ENCODE measurements around the gene SIRT3. TPM values are rescaled to one million over a fixed set of nuclear protein-coding genes. Genes with fewer than 3 reads are reported as not detected.

Gene SIRT3
- total and polyA plus RNA-seq, 4 donors: 9.9 to 17.1 (median 14.6) TPM

DNA sequence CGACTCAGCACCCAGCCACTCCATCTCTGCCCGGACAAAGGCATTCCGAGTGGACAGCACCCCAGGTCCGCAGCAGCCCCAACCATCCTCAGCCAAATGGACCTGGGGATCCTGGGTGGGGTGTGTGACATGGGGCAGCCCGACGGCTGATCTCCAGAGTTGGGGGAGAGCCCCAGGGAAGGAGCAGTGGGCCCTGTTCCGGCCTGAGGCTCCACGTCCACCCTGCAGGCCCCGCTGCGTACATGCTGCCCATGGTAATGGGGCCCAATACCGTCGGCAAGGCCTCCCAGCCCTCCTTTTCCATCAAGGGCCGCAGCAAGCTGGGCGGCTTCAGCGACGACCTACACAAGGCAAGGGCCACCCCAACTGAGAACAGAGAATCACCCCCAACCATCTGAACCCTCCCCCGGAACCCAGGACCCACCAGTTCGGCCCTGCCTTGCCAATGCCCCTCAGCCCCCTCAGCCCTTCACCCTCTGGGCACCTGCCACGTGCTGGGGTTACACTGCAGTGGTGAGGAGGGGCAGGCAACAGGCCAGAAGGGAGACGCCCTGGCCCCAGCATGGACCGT is 37.8 kb downstream of the SIRT3 start:
- Histone ChIP-seq H3K9me3 (ENCODE audit: control insufficient read depth in 4 of 4, low read length in 3 of 4) (no peaks in the 10 kb centered on the region), H3K9ac (ENCODE audit: low read depth in 1 of 2, low read length in 2 of 2) (no peak overlapping the region), H3K27ac (ENCODE audit: low read depth in 1 of 2, low read length in 2 of 2) (no peak overlapping the region), H3K27me3 (ENCODE audit: control insufficient read depth in 4 of 4, insufficient read depth in 4 of 4, low read length in 3 of 4) (no peaks in the 10 kb centered on the region), H3K36me3 (ENCODE audit: control insufficient read depth in 4 of 4, insufficient read depth in 3 of 4, low read depth in 1 of 4, low read length in 3 of 4) (peaks cover 0 to 6% (median 3%) of the 10 kb centered on the region in 4 donors), H3K4me1 (ENCODE audit: control insufficient read depth in 4 of 4, insufficient read depth in 4 of 4, low read length in 3 of 4) (no peaks in the 10 kb centered on the region), H3K4me3 (ENCODE audit: low read depth in 1 of 3, low read length in 3 of 3) (no peak overlapping the region)
- TF ChIP-seq FOXA2 (IDR thresholded peaks at IDR 0.05): no peak
- TF ChIP-seq EGR1 (IDR thresholded peaks at IDR 0.05; ENCODE audit: low read depth in 2 of 2): no peak
- TF ChIP-seq GABPA (IDR thresholded peaks at IDR 0.05 in 1 of 2, conservative IDR thresholded peaks at IDR 0.05 in 1 of 2): no peak
- TF ChIP-seq, protein P1, sequence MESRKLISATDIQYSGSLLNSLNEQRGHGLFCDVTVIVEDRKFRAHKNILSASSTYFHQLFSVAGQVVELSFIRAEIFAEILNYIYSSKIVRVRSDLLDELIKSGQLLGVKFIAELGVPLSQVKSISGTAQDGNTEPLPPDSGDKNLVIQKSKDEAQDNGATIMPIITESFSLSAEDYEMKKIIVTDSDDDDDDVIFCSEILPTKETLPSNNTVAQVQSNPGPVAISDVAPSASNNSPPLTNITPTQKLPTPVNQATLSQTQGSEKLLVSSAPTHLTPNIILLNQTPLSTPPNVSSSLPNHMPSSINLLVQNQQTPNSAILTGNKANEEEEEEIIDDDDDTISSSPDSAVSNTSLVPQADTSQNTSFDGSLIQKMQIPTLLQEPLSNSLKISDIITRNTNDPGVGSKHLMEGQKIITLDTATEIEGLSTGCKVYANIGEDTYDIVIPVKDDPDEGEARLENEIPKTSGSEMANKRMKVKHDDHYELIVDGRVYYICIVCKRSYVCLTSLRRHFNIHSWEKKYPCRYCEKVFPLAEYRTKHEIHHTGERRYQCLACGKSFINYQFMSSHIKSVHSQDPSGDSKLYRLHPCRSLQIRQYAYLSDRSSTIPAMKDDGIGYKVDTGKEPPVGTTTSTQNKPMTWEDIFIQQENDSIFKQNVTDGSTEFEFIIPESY (IDR thresholded peaks at IDR 0.05): no peak
- TF ChIP-seq CTCF (IDR thresholded peaks at IDR 0.05; ENCODE audit: low read depth, low read length, missing input control): no peak
- no peak for TF ChIP-seq SP1 (IDR thresholded peaks at IDR 0.05)
- no peak for TF ChIP-seq RXRA (IDR thresholded peaks at IDR 0.05)
- TF ChIP-seq HNF4A (conservative IDR thresholded peaks at IDR 0.05): no peak
- no peak for TF ChIP-seq HNF4G (IDR thresholded peaks at IDR 0.05)
- no peak for TF ChIP-seq TAF1 (conservative IDR thresholded peaks at IDR 0.05)
- TF ChIP-seq, protein P2, sequence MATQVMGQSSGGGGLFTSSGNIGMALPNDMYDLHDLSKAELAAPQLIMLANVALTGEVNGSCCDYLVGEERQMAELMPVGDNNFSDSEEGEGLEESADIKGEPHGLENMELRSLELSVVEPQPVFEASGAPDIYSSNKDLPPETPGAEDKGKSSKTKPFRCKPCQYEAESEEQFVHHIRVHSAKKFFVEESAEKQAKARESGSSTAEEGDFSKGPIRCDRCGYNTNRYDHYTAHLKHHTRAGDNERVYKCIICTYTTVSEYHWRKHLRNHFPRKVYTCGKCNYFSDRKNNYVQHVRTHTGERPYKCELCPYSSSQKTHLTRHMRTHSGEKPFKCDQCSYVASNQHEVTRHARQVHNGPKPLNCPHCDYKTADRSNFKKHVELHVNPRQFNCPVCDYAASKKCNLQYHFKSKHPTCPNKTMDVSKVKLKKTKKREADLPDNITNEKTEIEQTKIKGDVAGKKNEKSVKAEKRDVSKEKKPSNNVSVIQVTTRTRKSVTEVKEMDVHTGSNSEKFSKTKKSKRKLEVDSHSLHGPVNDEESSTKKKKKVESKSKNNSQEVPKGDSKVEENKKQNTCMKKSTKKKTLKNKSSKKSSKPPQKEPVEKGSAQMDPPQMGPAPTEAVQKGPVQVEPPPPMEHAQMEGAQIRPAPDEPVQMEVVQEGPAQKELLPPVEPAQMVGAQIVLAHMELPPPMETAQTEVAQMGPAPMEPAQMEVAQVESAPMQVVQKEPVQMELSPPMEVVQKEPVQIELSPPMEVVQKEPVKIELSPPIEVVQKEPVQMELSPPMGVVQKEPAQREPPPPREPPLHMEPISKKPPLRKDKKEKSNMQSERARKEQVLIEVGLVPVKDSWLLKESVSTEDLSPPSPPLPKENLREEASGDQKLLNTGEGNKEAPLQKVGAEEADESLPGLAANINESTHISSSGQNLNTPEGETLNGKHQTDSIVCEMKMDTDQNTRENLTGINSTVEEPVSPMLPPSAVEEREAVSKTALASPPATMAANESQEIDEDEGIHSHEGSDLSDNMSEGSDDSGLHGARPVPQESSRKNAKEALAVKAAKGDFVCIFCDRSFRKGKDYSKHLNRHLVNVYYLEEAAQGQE (IDR thresholded peaks at IDR 0.05): no peak
- 92% methylated on average over 21 of the region's 21 CpGs for WGBS
- DNase-seq (ENCODE audit: low spot score): no peak

- Histone ChIP-seq H3K9ac (ENCODE audit: low read depth in 1 of 2, low read length in 2 of 2) (no peak overlapping the region), H3K36me3 (ENCODE audit: control insufficient read depth in 4 of 4, insufficient read depth in 3 of 4, low read depth in 1 of 4, low read length in 3 of 4) (peaks cover 0 to 6% (median under 1%) of the 10 kb centered on the region in 4 donors), H3K9me3 (ENCODE audit: control insufficient read depth in 4 of 4, low read length in 3 of 4) (no peaks in the 10 kb centered on the region), H3K4me1 (ENCODE audit: control insufficient read depth in 4 of 4, insufficient read depth in 4 of 4, low read length in 3 of 4) (no peaks in the 10 kb centered on the region), H3K27ac (ENCODE audit: low read depth in 1 of 2, low read length in 2 of 2) (no peak overlapping the region), H3K4me3 (ENCODE audit: low read depth in 1 of 3, low read length in 3 of 3) (no peak overlapping the region), H3K27me3 (ENCODE audit: control insufficient read depth in 4 of 4, insufficient read depth in 4 of 4, low read length in 3 of 4) (no peaks in the 10 kb centered on the region)
- WGBS: 85% methylated on average over 9 of the region's 9 CpGs
- DNase-seq (ENCODE audit: low spot score): no peak
- TF ChIP-seq, protein P1 (IDR thresholded peaks at IDR 0.05): no peak
- TF ChIP-seq EGR1 (IDR thresholded peaks at IDR 0.05; ENCODE audit: low read depth in 2 of 2) (no peak), CTCF (IDR thresholded peaks at IDR 0.05; ENCODE audit: low read depth, low read length, missing input control) (no peak), FOXA2 (IDR thresholded peaks at IDR 0.05) (no peak), TAF1 (conservative IDR thresholded peaks at IDR 0.05) (no peak), RAD21 (IDR thresholded peaks at IDR 0.05) (no peak), HNF4A (conservative IDR thresholded peaks at IDR 0.05) (no peak), JUND (IDR thresholded peaks at IDR 0.05) (no peak), FOXA1 (IDR thresholded peaks at IDR 0.05) (no peak), GABPA (IDR thresholded peaks at IDR 0.05 in 1 of 2, conservative IDR thresholded peaks at IDR 0.05 in 1 of 2) (no peak)
- TF ChIP-seq, protein P3, sequence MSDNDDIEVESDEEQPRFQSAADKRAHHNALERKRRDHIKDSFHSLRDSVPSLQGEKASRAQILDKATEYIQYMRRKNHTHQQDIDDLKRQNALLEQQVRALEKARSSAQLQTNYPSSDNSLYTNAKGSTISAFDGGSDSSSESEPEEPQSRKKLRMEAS (IDR thresholded peaks at IDR 0.05): no peak
These were observed 38.4 kb downstream of the SIRT3 start for GRCh38 chr11:197741-198235.
